Stimulated activated CD4-positive, alpha-beta T cell treated with anti-CD3 and anti-CD28 coated beads, Interleukin-2, amount 100 ng/mL, for 24 hours (primary cell): ENCODE data around the gene KRT73.

Experiments used
- DNase-seq, 2 donors: peaks; one replicate each; pipeline ENCODE4 v3.0.0-alpha.2; 2020

The KRT73 gene

GRCh38 chr12:52618216-52618615, at the start of gene KRT73:
Gene KRT73 (minus strand): TSS chr12:52618559. CDS start chr12:52618524, 35 bp downstream.
- DNase-seq: no peak

DNA sequence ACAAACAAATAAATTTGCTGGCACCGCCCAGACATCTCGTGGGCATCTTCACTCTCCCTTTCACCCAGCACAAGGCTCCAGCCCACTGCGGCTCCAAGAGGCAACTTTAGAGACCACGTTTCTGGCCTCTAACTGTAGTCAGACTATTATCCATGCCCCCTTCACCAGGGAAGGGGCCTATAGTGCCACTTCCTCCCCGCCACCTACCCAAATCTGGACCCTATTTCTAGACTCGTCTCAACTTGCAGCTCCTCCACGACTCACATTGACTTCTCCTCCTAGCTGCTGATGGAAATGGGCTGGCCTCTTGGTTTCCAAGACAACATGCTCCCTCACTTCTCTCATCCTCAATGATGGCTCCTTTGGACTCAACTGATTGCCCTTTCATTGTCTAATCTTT, 49.6 kb upstream of the KRT73 start:
- DNase-seq: no peak

DNA sequence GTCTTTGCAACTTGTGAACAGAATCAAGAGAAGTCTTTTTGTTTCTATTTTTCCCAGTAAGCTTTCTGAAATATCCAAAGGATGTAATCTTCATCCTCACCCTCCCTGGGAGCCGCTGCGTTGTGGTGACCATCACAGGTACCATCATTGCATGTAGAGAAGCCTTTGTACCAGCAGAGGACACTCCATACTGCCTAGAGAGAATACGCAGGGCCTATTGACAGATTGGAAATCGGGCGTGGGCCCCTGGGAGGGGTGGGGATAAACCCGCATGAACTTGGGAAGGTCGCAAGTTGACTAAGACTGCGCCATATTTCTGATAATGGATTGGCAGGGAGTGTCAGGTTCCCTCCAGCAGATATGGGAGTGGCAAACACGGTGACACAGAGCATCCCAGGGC, 49.1 kb upstream of the KRT73 start:
- no peak for DNase-seq

DNA sequence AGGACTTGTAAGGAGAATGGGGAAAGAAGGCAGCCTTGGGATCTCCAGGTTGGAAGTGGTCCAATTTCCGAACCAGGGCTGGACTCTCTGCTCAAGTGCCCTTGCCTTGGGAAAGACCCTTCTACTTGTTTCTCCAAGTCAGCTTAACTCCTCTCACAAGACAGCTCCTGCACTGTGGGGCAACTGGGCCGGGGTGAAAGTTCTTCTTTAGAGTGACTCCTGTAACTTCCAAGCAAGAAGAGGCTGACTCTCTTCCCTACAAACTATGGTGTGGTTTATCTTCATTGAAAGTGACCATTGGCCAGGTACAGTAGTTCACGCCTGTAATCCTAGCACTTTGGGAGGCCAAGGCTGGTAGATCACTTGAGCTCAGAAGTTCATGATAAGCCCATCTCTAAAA, 48.1 kb upstream of the KRT73 start:
- DNase-seq: no peak

DNA sequence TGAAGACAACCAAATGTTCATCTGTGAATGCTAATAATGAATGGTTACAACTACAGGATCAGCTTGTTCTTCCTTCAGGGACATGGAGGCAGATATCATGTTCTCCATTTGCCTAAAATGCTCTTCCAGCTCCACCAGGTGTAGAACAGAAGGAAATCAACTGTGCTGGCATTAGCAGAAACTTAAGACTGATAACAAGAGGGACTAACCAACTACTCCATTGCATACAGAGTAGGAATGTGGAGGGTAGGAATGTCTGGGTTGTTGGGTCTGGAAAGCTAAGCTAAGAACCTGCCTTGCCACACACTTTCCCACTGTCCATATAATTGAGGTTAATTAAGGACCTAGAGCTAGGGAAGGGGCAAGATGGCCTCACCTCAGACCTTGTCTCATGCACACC, 45.1 kb upstream of the KRT73 start:
- no peak for DNase-seq

GRCh38 chr12:52662918-52663229, 44.5 kb upstream of the KRT73 start:
- DNase-seq: no peak

DNA sequence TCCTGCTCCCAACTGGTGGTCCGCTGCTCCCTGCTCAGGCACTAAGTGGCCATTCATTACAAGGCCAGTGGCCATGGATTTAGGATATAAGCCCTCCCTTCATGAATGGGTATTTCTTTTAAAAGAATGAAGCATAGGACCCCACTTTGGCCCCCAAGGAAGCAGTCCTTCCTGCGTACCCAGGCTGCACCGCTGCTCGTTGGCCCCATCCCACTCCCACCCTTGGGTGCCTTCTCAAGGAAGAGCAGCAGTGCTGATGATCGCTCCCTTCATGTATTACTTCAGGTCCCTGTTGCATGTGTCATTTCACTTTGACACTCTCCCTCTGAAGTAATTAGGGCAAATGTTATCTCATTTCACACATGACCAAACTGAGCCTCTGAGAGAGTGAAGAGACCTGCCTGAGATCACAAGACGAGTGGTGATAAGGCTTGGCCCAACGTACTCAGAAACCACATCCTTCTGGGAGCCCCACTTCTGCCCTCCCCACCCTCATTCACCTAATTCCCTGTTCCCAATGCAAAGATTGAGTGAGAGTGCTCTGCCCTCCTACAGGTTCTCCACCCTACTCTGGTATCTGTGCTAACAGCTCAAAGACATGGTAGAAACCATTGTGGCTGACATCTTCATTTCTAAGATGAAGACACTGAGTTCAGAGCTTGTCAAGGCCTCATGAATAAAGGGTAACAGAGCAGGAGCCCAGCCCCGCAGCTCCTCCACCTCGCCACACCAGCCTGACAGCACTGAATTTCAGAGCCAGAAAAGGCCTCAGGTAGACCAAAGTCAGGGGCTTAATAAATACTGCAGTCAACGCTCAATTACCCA, 43.9 kb upstream of the KRT73 start:
- no peak for DNase-seq

- DNase-seq: no peak
Observed at GRCh38 chr12:52661668-52662067, 43.3 kb upstream of the KRT73 start.

DNA sequence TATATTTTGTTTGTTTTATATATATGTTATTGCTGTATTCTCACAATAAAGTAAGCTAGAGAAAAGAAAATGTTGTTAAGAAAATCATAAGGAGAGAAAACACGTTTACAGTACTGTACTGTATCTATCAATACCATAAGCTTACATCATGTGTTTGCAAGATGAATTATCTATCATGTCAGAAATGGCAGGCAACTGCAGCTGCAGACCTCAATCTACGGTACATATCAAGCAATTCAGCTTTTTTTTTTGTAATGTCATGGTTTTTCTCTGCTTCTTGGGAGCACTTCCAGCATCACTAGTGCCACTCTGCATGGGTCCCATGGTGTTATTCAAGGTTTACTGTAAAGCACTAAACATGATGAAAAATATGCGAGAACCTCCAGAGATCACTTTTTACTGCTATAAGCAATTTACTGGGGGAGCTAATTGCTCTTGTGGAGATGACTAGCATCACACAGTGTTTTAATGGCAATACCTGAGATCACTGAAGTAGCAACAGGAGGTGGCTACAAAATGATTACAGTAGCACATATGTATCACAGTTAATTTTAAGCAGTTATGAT, 42.7 kb upstream of the KRT73 start:
- no peak for DNase-seq

- DNase-seq: no peak
Observed at GRCh38 chr12:52659951-52660350, 41.6 kb upstream of the KRT73 start.

GRCh38 chr12:52659395-52659794, 41.0 kb upstream of the KRT73 start:
- DNase-seq: no peak

DNA sequence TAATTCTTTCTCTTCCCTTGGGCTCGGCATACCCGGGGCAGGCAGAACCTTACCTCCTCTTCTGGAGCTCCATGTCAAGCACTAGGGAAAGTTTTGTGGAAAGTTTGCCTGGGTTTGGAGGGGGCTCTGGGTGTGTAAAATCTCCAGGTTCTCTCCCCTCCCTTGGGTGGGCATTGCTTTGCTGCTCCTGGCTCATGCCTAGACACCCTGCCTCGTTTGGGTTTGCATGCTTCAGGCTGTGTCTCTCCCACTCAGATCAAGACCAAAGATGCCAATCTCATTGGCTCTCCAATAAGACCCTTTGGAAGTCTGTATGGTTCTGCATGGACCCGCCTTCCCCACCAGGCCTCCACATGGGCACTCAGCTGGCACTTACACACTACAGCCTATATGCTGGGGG, 39.8 kb upstream of the KRT73 start:
- DNase-seq: no peak

DNA sequence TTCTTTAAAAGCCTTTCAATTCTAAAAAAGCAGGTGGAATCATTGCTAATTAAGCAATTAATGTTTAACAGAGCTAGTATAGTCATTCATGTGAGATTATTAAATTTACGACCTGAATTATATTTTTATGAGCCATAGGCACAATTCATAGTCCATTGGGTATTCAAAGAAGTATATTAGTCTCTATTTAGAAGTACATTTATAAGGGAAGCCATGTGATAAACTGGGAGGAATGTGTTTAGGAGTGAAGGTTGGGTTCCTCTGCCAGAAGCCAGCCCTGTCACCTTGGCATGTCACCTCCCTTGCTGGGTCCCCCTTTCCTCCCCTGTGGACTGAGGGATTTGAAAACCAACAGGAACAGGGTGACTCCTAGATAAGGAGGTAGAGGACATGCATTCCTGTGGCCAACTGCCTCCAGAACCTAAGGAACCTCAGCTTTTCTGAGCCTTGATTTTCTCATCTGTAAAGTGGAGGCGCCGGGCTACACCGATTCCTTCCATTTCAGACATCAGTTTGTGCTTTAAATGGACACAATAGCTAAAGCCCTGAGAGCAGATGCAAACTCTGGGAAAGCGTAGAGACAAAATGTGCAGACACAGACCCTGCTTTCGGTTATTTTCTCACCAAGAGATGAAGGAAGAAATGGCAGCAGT, 39.0 kb upstream of the KRT73 start:
- no peak for DNase-seq

DNA sequence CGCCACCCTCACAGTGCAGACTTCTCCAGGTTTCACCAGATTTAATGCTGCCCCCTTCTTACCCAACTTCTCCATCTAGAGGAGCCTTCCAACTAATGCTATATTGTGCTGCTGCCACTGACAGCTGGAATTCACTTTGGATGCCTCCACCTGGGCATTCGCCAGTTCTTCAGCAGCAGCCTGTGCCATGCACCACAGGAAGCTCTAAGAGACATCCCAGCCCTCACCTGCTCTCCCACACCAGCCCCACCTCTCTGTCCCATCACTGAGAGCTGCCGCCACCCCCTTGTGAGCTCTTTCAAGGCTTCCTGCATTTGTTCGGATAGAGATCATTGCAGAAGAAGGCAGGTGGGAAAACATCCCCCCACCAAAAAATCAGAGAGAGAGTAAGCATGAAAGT, 38.3 kb upstream of the KRT73 start:
- no peak for DNase-seq

GRCh38 chr12:52655720-52656124, 37.4 kb upstream of the KRT73 start:
- DNase-seq: no peak

GRCh38 chr12:52655251-52655650, 36.9 kb upstream of the KRT73 start:
- no peak for DNase-seq

DNA sequence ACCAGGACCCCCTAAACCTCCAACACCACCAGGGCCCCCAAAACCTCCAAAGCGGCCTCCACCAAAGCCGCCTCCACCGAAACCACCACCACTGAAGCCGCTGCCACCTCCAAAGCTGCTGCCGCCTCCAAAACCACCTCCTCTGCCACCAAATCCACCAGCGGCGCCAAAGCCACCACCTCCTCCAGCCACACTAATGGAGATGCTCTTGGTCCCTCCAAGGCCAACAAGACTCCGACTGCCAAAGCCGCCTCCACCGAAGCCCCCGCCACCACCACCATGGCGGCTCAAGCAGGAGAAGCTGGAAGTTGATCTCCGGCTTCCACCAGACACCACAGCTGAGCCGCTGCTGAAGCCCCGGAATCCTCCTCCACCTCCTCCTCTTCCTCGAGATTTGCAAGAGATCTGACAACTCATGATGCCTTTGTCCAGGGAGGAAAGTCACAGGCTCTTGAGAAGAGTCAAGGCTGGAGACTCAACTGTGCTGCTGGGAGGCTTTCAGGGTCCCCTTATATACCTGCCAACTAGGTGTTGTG, 33.4 kb upstream of the KRT73 start, which contains the start of gene KRT2:
Gene KRT2 (minus strand): TSS at position 486 of the 536 bp plus-strand sequence. CDS start 69 bp downstream, at position 417.
- no peak for DNase-seq

DNA sequence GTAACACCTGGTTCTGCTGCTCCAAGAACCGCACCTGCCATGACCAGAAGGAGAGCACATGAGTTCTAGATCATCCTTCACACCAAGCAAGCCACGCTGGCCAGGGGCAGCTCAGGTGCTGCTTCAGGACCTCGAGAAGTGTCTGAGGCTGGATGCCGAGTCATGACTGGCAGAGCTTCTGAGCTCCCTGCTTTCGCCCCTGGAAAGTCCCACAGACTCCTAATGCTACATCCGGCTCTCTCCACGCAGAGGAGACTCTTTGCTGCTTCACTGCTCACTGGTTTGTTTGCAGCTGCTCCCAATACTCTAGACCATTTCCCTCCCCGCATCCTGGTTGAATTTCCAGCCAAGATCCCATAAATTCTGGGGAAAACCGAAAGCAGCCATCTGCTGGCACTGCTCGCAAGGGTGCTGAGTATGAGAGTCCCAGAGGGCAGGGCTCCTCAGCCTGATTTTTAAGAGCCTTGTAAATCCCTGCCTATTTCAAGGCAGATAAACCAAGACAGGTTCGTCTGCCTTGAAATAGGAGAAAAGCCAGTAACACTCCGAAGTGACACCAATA, 32.2 kb upstream of the KRT73 start:
- DNase-seq: no peak

- no peak for DNase-seq
Observed at GRCh38 chr12:52649066-52649465, 30.7 kb upstream of the KRT73 start.

DNA sequence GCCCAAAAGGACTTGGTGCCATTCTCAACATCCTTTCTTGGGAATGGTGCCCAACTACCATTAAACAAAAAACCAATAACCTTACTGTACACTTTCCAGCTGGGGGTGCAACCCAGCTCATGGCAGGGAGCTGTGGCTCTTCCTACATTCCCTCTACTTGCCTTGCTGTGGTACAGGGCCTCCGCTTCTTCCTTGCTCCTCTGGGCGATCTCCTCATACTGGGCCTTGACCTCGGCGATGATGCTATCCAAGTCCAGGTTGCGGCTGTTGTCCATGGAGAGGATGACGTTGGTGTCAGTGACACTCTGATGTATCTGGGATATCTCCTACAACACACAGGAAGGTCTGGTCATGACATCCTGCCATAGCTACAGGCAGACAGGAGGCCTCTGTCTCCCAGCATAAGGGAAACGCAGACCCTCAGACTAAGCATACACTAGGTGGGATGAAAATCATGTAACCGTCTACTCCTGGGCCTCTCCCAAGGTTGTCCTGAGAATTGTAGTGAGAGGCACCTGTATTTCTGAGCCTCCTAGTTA, 29.7 kb upstream of the KRT73 start:
- no peak for DNase-seq

DNA sequence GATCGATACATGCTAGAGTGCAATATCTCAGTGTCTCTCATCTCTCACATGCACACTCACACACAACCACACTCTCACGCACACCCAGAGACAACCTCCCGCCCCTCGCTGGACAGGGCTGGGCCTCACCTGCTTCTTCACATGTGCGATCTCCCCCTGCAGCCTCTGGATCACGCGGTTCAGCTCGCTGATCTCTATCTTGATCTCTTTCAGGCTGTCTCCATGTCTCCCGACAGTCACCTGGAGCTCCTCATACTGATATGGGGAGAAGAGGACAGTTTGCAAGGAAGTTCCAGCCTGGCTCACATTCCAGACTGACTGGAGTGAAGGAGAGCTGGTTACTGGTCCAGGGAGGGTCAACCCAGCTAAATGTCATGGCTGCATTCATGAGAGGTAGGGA, 29.2 kb upstream of the KRT73 start:
- no peak for DNase-seq

- DNase-seq: no peak
Observed at GRCh38 chr12:52646613-52647012, 28.3 kb upstream of the KRT73 start.

GRCh38 chr12:52645982-52646381, 27.6 kb upstream of the KRT73 start:
- no peak for DNase-seq
